Right lobe of liver (tissue), 6 donors: ENCODE measurements around the gene SLC12A3. TPM values are rescaled to one million over a fixed set of nuclear protein-coding genes. Genes with fewer than 3 reads are reported as not detected.

Experiments used
- ATAC-seq, 4 donors: fragments of 200-7000 bp; cut with Tn5 transposase; one replicate each; pipeline ENCODE4 v1.9.1; 2020; ENCODE audit warnings: mild to moderate bottlenecking in 4 of 4, moderate library complexity in 4 of 4
- DNase-seq, 3 donors: peaks; one replicate each; pipeline ENCODE4 v3.0.0-alpha.2; 2020
- H3K27ac ChIP-seq, 3 donors: fragments of 200-600 bp; one replicate each; pipeline ENCODE4 v1.8.0; 2022
- H3K27me3 ChIP-seq, 2 donors: fragments of 200-600 bp; one replicate each; pipeline ENCODE4 v1.8.0; 2022
- H3K36me3 ChIP-seq, 4 donors: fragments of 200-600 bp; sonication (generic) in 1 of 4; one replicate each; pipeline versions ENCODE4 v1.5.1 to v1.8.0; 2017 to 2022; ENCODE audit warnings: control low read depth in 1 of 4
- H3K4me1 ChIP-seq, 4 donors: fragments of 200-600 bp; sonication (generic) in 1 of 4; one replicate each; pipeline versions ENCODE4 v1.5.1 to v1.8.0; 2017 to 2022; ENCODE audit warnings: control low read depth in 1 of 4
- H3K4me3 ChIP-seq, 3 donors: fragments of 200-600 bp; one replicate each; pipeline ENCODE4 v1.8.0; 2022
- H3K9me3 ChIP-seq, 4 donors: fragments of 200-600 bp; sonication (generic) in 1 of 4; one replicate each; pipeline versions ENCODE4 v1.5.1 to v1.8.0; 2017 to 2022; ENCODE audit warnings: control low read depth in 1 of 4
- CTCF ChIP-seq, 4 donors: fragments of 200-600 bp in 3 of 4; fragments of 450-650 bp in 1 of 4; IDR thresholded peaks; one replicate each; pipeline versions ENCODE4 v1.5.1 to v1.8.0; 2016 to 2022; ENCODE audit warnings: antibody characterized with exemption in 4 of 4, mild to moderate bottlenecking in 2 of 4
- POLR2A ChIP-seq: fragments of 450-650 bp; IDR thresholded peaks from one replicate; pipeline ENCODE4 v1.6.1; 2017; ENCODE audit warnings: antibody characterized with exemption, mild to moderate bottlenecking
- WGBS: methylation state at CpG from one replicate; pipeline ENCODE4 v1.1.6; 2018; ENCODE audit warnings: low coverage, low lambda C conversion rate; ENCODE audit not compliant: insufficient coverage; ENCODE audit errors: missing lambda C conversion rate; 5-methylcytosine and 5-hydroxymethylcytosine counted together
- intact Hi-C, 2 donors: fragments of 100-400 bp; cut with DNase I; formaldehyde crosslinking; loops; one replicate each; pipeline versions ENCODE4 v1.11.2 to v1.14.1; 2022
- total RNA-seq, 6 experiments: library from RNA; depleted of rRNA in 2 of 6; stranded (reverse); fragments of >200 nt in 2 of 6; fragmentation: NEBNext Ultra II Directional in 3 of 6; extraction: Animal tissue kit (Norgen Biotek cat#: 25700) in 3 of 6; gene quantifications; one replicate each; pipeline versions ENCODE4 v1.1.0 to v1.2.4, GENCODE V29; 2016 to 2023
- donor health status: DM: no; HTN: yes; CAD: no.
- donor health status: DM: no; HTN: no; CAD: no.
- donor health status: DM: no; HTN: no; CAD: no.
- donor health status: DM: no; HTN: yes; CAD: no.
- donor health status: DM: no; HTN: yes; CAD: no.

The SLC12A3 gene
- total RNA-seq, 6 experiments from 2014 or later: not detected

GRCh38 chr16:56912746-56913708 is 48.0 kb downstream of the SLC12A3 start:
- Histone ChIP-seq H3K36me3 (no peaks in the 10 kb centered on the region), H3K27ac (no peak overlapping the region), H3K4me1 (peaks cover 0 to 4% (median 0%) of the 10 kb centered on the region in 4 donors), H3K4me3 (no peak overlapping the region), H3K9me3 (no peaks in the 10 kb centered on the region), H3K27me3 (no peaks in the 10 kb centered on the region)
- WGBS: 74% methylated on average over 10 of the region's 18 CpGs
- no peak for TF ChIP-seq CTCF (IDR thresholded peaks at IDR 0.05)
- no peak for TF ChIP-seq POLR2A
- intact Hi-C loops: no loop called here
- no peak for DNase-seq
- ATAC-seq: no peak

GRCh38 chr16:56914896-56915295 is 49.9 kb downstream of the SLC12A3 start:
- Histone ChIP-seq H3K9me3 (no peaks in the 10 kb centered on the region), H3K27me3 (no peaks in the 10 kb centered on the region), H3K36me3 (no peaks in the 10 kb centered on the region), H3K4me1 (peaks cover 0 to 11% (median 0%) of the 10 kb centered on the region in 4 donors), H3K4me3 (no peak overlapping the region), H3K27ac (no peak overlapping the region)
- WGBS: 94% methylated on average over 5 of the region's 7 CpGs
- ATAC-seq: no peak
- TF ChIP-seq CTCF (IDR thresholded peaks at IDR 0.05): no peak
- no peak for TF ChIP-seq POLR2A
- intact Hi-C loops: no loop called here
- no peak for DNase-seq

GRCh38 chr16:56915336-56916119 is 50.5 kb downstream of the SLC12A3 start:
- DNase-seq: no peak
- Histone ChIP-seq H3K4me3 (no peak overlapping the region), H3K9me3 (no peaks in the 10 kb centered on the region), H3K27me3 (no peaks in the 10 kb centered on the region), H3K4me1 (peaks cover 0 to 11% (median 0%) of the 10 kb centered on the region in 4 donors), H3K27ac (no peak overlapping the region), H3K36me3 (no peaks in the 10 kb centered on the region)
- WGBS: 78% methylated on average over 12 of the region's 13 CpGs
- TF ChIP-seq POLR2A (no peak), CTCF (IDR thresholded peaks at IDR 0.05) (no peak)
- ATAC-seq: no peak
- intact Hi-C loops: no loop called here

GRCh38 chr16:56916571-56917403 is 51.8 kb downstream of the SLC12A3 start:
- Histone ChIP-seq H3K4me1 (peaks cover 0 to 7% (median 1%) of the 10 kb centered on the region in 4 donors), H3K36me3 (no peaks in the 10 kb centered on the region), H3K4me3 (no peak overlapping the region), H3K27me3 (no peaks in the 10 kb centered on the region), H3K27ac (peak overlapping the region in 1 of 3 donors; percentile 51), H3K9me3 (no peaks in the 10 kb centered on the region)
- ATAC-seq: peak in 2 of 4 donors; percentile 36 to 44
- 62% methylated on average over 5 of the region's 5 CpGs for WGBS
- intact Hi-C loops: no loop called here
- no peak for DNase-seq
- TF ChIP-seq POLR2A: no peak
- no peak for TF ChIP-seq CTCF (IDR thresholded peaks at IDR 0.05)
